SK-N-SH treated with all-trans-retinoic acid at 6 μM for 48 hours (cell line): ENCODE data around the gene AADACL4.

Source experiments
- ARNTL ChIP-seq: fragments of 450-650 bp; formaldehyde crosslinking; IDR thresholded peaks from 2 replicates; pipeline ENCODE4 v1.5.0; 2020; ENCODE audit warnings: low read depth, mild to moderate bottlenecking, moderate library complexity, borderline replicate concordance
- BACH2 ChIP-seq: fragments of 250-450 bp; sonication (Bioruptor Pico); IDR thresholded peaks from 2 replicates; pipeline ENCODE4 v1.9.0; 2021; ENCODE audit warnings: mild to moderate bottlenecking, borderline replicate concordance
- GLIS3 ChIP-seq: fragments of 250-450 bp; sonication (Bioruptor Pico); IDR thresholded peaks from 2 replicates; pipeline ENCODE4 v1.5.0; 2020; ENCODE audit warnings: mild to moderate bottlenecking, moderate library complexity
- POU6F1 ChIP-seq: fragments of 250-450 bp; sonication (Bioruptor Pico); IDR thresholded peaks from 2 replicates; pipeline ENCODE4 v1.8.0; 2021; ENCODE audit warnings: low read depth, mild to moderate bottlenecking, moderate library complexity, borderline replicate concordance
- RARB ChIP-seq: fragments of 250-450 bp; sonication (Bioruptor Pico); IDR thresholded peaks from 2 replicates; pipeline ENCODE4 v1.8.0; 2021; ENCODE audit warnings: mild to moderate bottlenecking, moderate library complexity
- SNAI2 ChIP-seq: fragments of 250-450 bp; sonication (Bioruptor Pico); IDR thresholded peaks from 2 replicates; pipeline ENCODE4 v1.5.0; 2020; ENCODE audit warnings: mild to moderate bottlenecking, moderate library complexity
- TOX ChIP-seq: fragments of 250-450 bp; sonication (Bioruptor Pico); IDR thresholded peaks from 2 replicates; pipeline ENCODE4 v1.8.0; 2021; ENCODE audit warnings: mild to moderate bottlenecking, moderate library complexity, borderline replicate concordance
- ZC3H10 ChIP-seq: fragments of 250-450 bp; sonication (Bioruptor Pico); IDR thresholded peaks from 2 replicates; pipeline ENCODE4 v1.5.1; 2021; ENCODE audit warnings: mild to moderate bottlenecking, moderate library complexity
- ZFP3 ChIP-seq: fragments of 250-450 bp; sonication (Bioruptor Pico); IDR thresholded peaks from 2 replicates; pipeline ENCODE4 v1.5.0; 2020; ENCODE audit warnings: mild to moderate bottlenecking, moderate library complexity
- TF ChIP-seq, protein P1 (sequence below): fragments of 250-450 bp; sonication (Bioruptor Pico); IDR thresholded peaks from 2 replicates; pipeline ENCODE4 v1.5.0; 2020; ENCODE audit warnings: mild to moderate bottlenecking, moderate library complexity

DNA sequence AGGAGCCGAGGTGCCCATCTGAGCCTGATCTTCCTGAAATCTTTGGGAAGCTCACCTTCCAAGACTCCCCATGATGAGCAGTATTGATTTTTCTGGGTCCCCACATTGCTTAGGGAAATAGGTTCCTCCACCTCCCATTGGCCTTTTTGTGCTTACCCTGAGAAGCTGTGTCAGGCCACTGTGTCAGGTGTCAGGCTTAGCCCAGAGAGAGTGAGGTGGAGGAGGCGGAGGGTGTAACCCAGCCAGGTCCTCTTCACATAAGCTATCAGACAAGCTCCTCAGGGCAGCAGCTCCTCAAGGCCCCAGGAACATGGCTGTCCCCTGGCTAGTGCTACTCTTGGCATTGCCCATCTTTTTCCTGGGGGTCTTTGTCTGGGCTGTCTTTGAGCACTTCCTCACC is 352 bp downstream of the AADACL4 start:
- TF ChIP-seq SNAI2 = no peak
- no peak for TF ChIP-seq BACH2 (CRISPR knock-in tag)
- no peak for TF ChIP-seq ZC3H10 (CRISPR knock-in tag)
- no peak for TF ChIP-seq POU6F1
- TF ChIP-seq, protein P1, sequence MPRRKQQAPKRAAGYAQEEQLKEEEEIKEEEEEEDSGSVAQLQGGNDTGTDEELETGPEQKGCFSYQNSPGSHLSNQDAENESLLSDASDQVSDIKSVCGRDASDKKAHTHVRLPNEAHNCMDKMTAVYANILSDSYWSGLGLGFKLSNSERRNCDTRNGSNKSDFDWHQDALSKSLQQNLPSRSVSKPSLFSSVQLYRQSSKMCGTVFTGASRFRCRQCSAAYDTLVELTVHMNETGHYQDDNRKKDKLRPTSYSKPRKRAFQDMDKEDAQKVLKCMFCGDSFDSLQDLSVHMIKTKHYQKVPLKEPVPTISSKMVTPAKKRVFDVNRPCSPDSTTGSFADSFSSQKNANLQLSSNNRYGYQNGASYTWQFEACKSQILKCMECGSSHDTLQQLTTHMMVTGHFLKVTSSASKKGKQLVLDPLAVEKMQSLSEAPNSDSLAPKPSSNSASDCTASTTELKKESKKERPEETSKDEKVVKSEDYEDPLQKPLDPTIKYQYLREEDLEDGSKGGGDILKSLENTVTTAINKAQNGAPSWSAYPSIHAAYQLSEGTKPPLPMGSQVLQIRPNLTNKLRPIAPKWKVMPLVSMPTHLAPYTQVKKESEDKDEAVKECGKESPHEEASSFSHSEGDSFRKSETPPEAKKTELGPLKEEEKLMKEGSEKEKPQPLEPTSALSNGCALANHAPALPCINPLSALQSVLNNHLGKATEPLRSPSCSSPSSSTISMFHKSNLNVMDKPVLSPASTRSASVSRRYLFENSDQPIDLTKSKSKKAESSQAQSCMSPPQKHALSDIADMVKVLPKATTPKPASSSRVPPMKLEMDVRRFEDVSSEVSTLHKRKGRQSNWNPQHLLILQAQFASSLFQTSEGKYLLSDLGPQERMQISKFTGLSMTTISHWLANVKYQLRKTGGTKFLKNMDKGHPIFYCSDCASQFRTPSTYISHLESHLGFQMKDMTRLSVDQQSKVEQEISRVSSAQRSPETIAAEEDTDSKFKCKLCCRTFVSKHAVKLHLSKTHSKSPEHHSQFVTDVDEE (CRISPR knock-in tag) = no peak
- no peak for TF ChIP-seq ZFP3 (CRISPR knock-in tag)
- no peak for TF ChIP-seq ARNTL (CRISPR knock-in tag)
- no peak for TF ChIP-seq TOX
- no peak for TF ChIP-seq RARB (CRISPR knock-in tag)
- no peak for TF ChIP-seq GLIS3 (CRISPR knock-in tag)
